H1 (cell line): ENCODE measurements around the gene TMEM131L. TPM values are rescaled to one million over a fixed set of nuclear protein-coding genes. Genes with fewer than 3 reads are reported as not detected.

Source experiments
- CTCF ChIA-PET: fragments of 300-600 bp; sonication (Branson Sonifier 250); formaldehyde crosslinking; loops from one replicate; lab custom pipeline; 2021; ENCODE audit not compliant: partially characterized antibody; lab: Charles Lee
- POLR2A ChIA-PET: fragments of 300-600 bp; sonication (Branson Sonifier 250); formaldehyde crosslinking; loops from one replicate; lab custom pipeline; 2021; ENCODE audit warnings: inconsistent platforms; ENCODE audit not compliant: partially characterized antibody; lab: Charles Lee
- DNase-seq, 2 experiments: peaks; one replicate each; pipeline versions ENCODE4 v3.0.0 to v3.0.0-alpha.2; 2010 to 2022; ENCODE audit warnings: low spot score in 2 of 2, low read depth in 1 of 2, mixed read lengths in 1 of 2
- FAIRE-seq: peaks from 2 replicates; lab custom pipeline; 2011; peaks lifted over from hg19 to GRCh38; lab: Jason Lieb, UNC
- H2AFZ ChIP-seq: 2 replicates; pipeline ENCODE4 v1.8.1; 2012; ENCODE audit warnings: low read length, inconsistent platforms
- H2AK5ac ChIP-seq: 2 replicates; pipeline ENCODE4 v1.6.1; 2013; ENCODE audit warnings: low read depth, low read length
- H2BK120ac ChIP-seq: replicated peaks from 2 replicates; pipeline ENCODE3; 2013; ENCODE audit warnings: low read depth, low read length, inconsistent platforms
- H2BK12ac ChIP-seq: 2 replicates; pipeline ENCODE4 v1.6.1; 2013; ENCODE audit warnings: low read depth, low read length
- H2BK15ac ChIP-seq: 2 replicates; pipeline ENCODE4 v1.6.1; 2013; ENCODE audit warnings: low read length
- H2BK20ac ChIP-seq: 2 replicates; pipeline ENCODE4 v1.6.1; 2013; ENCODE audit warnings: low read length
- H2BK5ac ChIP-seq: 2 replicates; pipeline ENCODE4 v1.6.1; 2013; ENCODE audit warnings: low read depth, low read length
- H3K14ac ChIP-seq: 2 replicates; pipeline ENCODE4 v1.6.1; 2013; ENCODE audit warnings: inconsistent platforms; ENCODE audit not compliant: insufficient read length
- H3K18ac ChIP-seq: 2 replicates; pipeline ENCODE4 v1.6.1; 2013; ENCODE audit warnings: low read length; ENCODE audit errors: extremely low read depth
- H3K23ac ChIP-seq: 2 replicates; pipeline ENCODE4 v1.6.1; 2013; ENCODE audit warnings: inconsistent platforms; ENCODE audit not compliant: insufficient read length
- H3K23me2 ChIP-seq: 2 replicates; pipeline ENCODE4 v1.6.1; 2013; ENCODE audit warnings: low read depth, low read length
- H3K27ac ChIP-seq: 2 replicates; pipeline ENCODE4 v1.6.1; 2011; ENCODE audit warnings: low read depth, low read length, inconsistent platforms
- H3K27me3 ChIP-seq, 4 experiments: replicated peaks in 1 of 4; 1 replicate in 1 of 4; 2 replicates in 3 of 4; pipeline versions ENCODE4 v1.6.1 to v1.8.1; 2011 to 2013; ENCODE audit warnings: low read length in 3 of 4, mild to moderate bottlenecking in 3 of 4, inconsistent platforms in 2 of 4, mixed read lengths in 2 of 4, moderate library complexity in 1 of 4; ENCODE audit not compliant: control insufficient read depth in 3 of 4, insufficient read depth in 3 of 4; ENCODE audit errors: extremely low read depth in 1 of 4
- H3K36me3 ChIP-seq, 4 experiments: 2 replicates each; pipeline versions ENCODE4 v1.6.1 to v1.8.1; 2011 to 2013; ENCODE audit warnings: mild to moderate bottlenecking in 4 of 4, low read length in 3 of 4, moderate library complexity in 2 of 4, control low read depth in 1 of 4, inconsistent platforms in 1 of 4; ENCODE audit not compliant: insufficient read depth in 4 of 4, control insufficient read depth in 2 of 4
- H3K4ac ChIP-seq: replicated peaks from 2 replicates; pipeline ENCODE3; 2013; ENCODE audit warnings: low read length, low read depth, mixed read lengths, inconsistent platforms; ENCODE audit not compliant: insufficient read length
- H3K4me1 ChIP-seq, 4 experiments: replicated peaks in 1 of 4; 1 replicate in 1 of 4; 2 replicates in 3 of 4; pipeline versions ENCODE4 v1.6.1 to v1.8.1; 2011 to 2013; ENCODE audit warnings: low read length in 3 of 4, inconsistent platforms in 2 of 4, mixed read lengths in 1 of 4; ENCODE audit not compliant: insufficient read depth in 4 of 4, control insufficient read depth in 3 of 4
- H3K4me2 ChIP-seq, 2 experiments: 2 replicates each; pipeline versions ENCODE4 v1.6.1 to v1.8.1; 2011 to 2013; ENCODE audit warnings: low read depth in 2 of 2, low read length in 2 of 2, control low read depth in 1 of 2, inconsistent platforms in 1 of 2, mild to moderate bottlenecking in 1 of 2; ENCODE audit not compliant: insufficient read depth in 1 of 2
- H3K4me3 ChIP-seq, 4 experiments: fragments of 200-600, 300-600 bp in 1 of 4; sonication (generic), shearing (Covaris generic), sonication (Bioruptor Twin) in 1 of 4; 2 replicates each; pipeline versions ENCODE4 v1.5.1 to v1.8.1; 2011 to 2016; ENCODE audit warnings: low read length in 4 of 4, low read depth in 3 of 4, control low read depth in 2 of 4, inconsistent platforms in 2 of 4, mild to moderate bottlenecking in 2 of 4, mixed read lengths in 1 of 4, moderate library complexity in 1 of 4; ENCODE audit not compliant: insufficient read depth in 2 of 4; ENCODE audit errors: extremely low read depth in 1 of 4
- H3K56ac ChIP-seq: replicated peaks from 2 replicates; pipeline ENCODE3; 2013; ENCODE audit warnings: low read depth, mild to moderate bottlenecking, mixed read lengths, low read length, inconsistent platforms; ENCODE audit not compliant: insufficient read length
- H3K79me1 ChIP-seq: 2 replicates; pipeline ENCODE4 v1.6.1; 2013; ENCODE audit warnings: low read depth, low read length, control low read depth
- H3K79me2 ChIP-seq, 2 experiments: 2 replicates each; pipeline versions ENCODE4 v1.6.1 to v1.8.1; 2012 to 2013; ENCODE audit warnings: low read length in 2 of 2, mild to moderate bottlenecking in 2 of 2, inconsistent platforms in 1 of 2; ENCODE audit not compliant: insufficient read depth in 2 of 2, control insufficient read depth in 1 of 2
- H3K9ac ChIP-seq, 4 experiments: replicated peaks in 1 of 4; 1 replicate in 1 of 4; 2 replicates in 3 of 4; pipeline versions ENCODE4 v1.6.1 to v1.8.1; 2011 to 2013; ENCODE audit warnings: low read depth in 3 of 4, low read length in 3 of 4, control low read depth in 2 of 4, mild to moderate bottlenecking in 2 of 4, moderate library complexity in 2 of 4, inconsistent platforms in 1 of 4; ENCODE audit errors: extremely low read depth in 1 of 4
- H3K9me3 ChIP-seq, 2 experiments: 2 replicates each; pipeline versions ENCODE4 v1.6.1 to v1.8.1; 2012 to 2013; ENCODE audit warnings: mild to moderate bottlenecking in 2 of 2, moderate library complexity in 2 of 2, control low read depth in 1 of 2, inconsistent platforms in 1 of 2, low read depth in 1 of 2, low read length in 1 of 2, mixed read lengths in 1 of 2; ENCODE audit not compliant: insufficient read depth in 2 of 2
- H4K20me1 ChIP-seq, 2 experiments: replicated peaks in 1 of 2; 2 replicates each; pipeline versions ENCODE3 to v1.8.1; 2011 to 2013; ENCODE audit warnings: inconsistent platforms in 2 of 2, low read length in 2 of 2, mild to moderate bottlenecking in 1 of 2; ENCODE audit not compliant: insufficient read depth in 2 of 2, control insufficient read depth in 1 of 2
- H4K5ac ChIP-seq: 2 replicates; pipeline ENCODE4 v1.6.1; 2013; ENCODE audit warnings: low read length, low read depth, mixed read lengths, inconsistent platforms; ENCODE audit not compliant: insufficient read length
- H4K8ac ChIP-seq: 2 replicates; pipeline ENCODE4 v1.8.0; 2013; ENCODE audit warnings: mild to moderate bottlenecking, moderate library complexity, low read length, inconsistent platforms; ENCODE audit not compliant: insufficient read depth; ENCODE audit errors: extremely low read depth
- H4K91ac ChIP-seq: replicated peaks from 2 replicates; pipeline ENCODE3; 2013; ENCODE audit warnings: low read length, mixed read lengths, inconsistent platforms; ENCODE audit not compliant: insufficient read length
- BRCA1 ChIP-seq: IDR thresholded peaks from 2 replicates; pipeline ENCODE4 v1.6.1; 2012; ENCODE audit warnings: low read depth, low read length, improper control_type of control experiment
- FOSL1 ChIP-seq: IDR thresholded peaks from 2 replicates; pipeline ENCODE4 v1.6.1; 2011; ENCODE audit warnings: mild to moderate bottlenecking, low read depth, low read length, moderate library complexity; ENCODE audit not compliant: insufficient read depth
- KDM5A ChIP-seq: fragments of 200-600 bp; IDR thresholded peaks from 2 replicates; pipeline ENCODE4 v1.7.1; 2012; ENCODE audit warnings: mild to moderate bottlenecking, low read length, inconsistent platforms, mixed read lengths
- PHF8 ChIP-seq: fragments of 200-600 bp; sonication (generic); conservative IDR thresholded peaks from 2 replicates; pipeline ENCODE4 v1.7.1; 2012; ENCODE audit warnings: low read depth, mild to moderate bottlenecking, inconsistent platforms, low read length, moderate library complexity
- RBBP5 ChIP-seq: IDR thresholded peaks from 2 replicates; pipeline ENCODE4 v1.7.1; 2012; ENCODE audit warnings: low read depth, mild to moderate bottlenecking, inconsistent platforms, low read length, moderate library complexity, borderline replicate concordance
- SP1 ChIP-seq: IDR thresholded peaks from 2 replicates; pipeline ENCODE4 v1.6.1; 2011; ENCODE audit warnings: low read depth, low read length
- SRF ChIP-seq: IDR thresholded peaks from 2 replicates; pipeline ENCODE4 v1.6.1; 2011; ENCODE audit warnings: mild to moderate bottlenecking, low read depth, low read length, moderate library complexity
- WGBS, 2 experiments: shearing (Covaris generic) in 1 of 2; methylation state at CpG; one replicate each; pipeline versions ENCODE4 v1.1.6 to v1.1.7; 2013 to 2015; ENCODE audit warnings: low lambda C conversion rate in 2 of 2, mixed read lengths in 2 of 2, inconsistent platforms in 1 of 2, low coverage in 1 of 2, missing lambda C conversion rate in 1 of 2; ENCODE audit not compliant: insufficient replicate concordance in 2 of 2, insufficient coverage in 1 of 2, insufficient read length in 1 of 2; ENCODE audit errors: extremely low coverage in 1 of 2, missing lambda C conversion rate in 1 of 2; 5-methylcytosine and 5-hydroxymethylcytosine counted together
- polyA plus RNA-seq, 7 experiments: library from polyadenylated mRNA; depleted of rRNA in 3 of 7; stranded (reverse) in 5 of 7; unstranded in 2 of 7; fragments of >200 nt in 5 of 7; fragments of 200-250 nt in 2 of 7; gene quantifications; 1 replicate in 5 of 7; 2 replicates in 1 of 7; 4 replicates in 1 of 7; pipeline versions ENCODE4 v1.2.1 to v1.2.3, GENCODE V29; 2011 to 2013; ENCODE audit warnings: missing spikeins in 2 of 7, mixed read lengths in 2 of 7
- total RNA-seq: library from RNA; stranded (reverse); fragmentation: NEBNext Ultra II Directional; extraction: Animal tissue kit (Norgen Biotek cat#: 25700); gene quantifications from 2 replicates; pipeline ENCODE4 v1.2.1, GENCODE V29; 2021

TMEM131L gene
- total and polyA plus RNA-seq, 2 of the 8 experiments (the other 6 are each of a cell fraction or from before 2014, with no cell fraction given): 14.3 to 26.1 TPM

DNA sequence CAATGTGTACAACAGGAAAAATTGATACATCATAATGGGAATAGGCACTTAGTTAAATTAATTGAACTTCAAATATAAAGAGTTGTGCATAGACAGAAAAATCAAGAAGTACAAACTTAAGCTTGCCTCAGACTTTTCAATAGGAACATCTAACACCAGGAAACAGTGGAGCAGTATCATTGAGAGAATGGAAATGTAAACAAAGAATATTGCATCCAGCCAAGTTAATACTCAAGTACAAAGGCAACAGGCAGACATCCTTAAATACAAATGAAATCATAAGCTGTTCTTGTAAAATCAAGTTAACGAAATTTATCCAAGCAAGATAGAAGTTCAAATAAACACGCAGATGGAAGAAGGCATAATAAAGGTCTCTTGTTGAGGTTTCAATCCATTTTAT lies 146.7 kb downstream of the TMEM131L start:
- Histone ChIP-seq H3K27me3 (no peaks in the 10 kb centered on the region), H3K36me3 (peaks cover 0 to 24% (median 10%) of the 10 kb centered on the region in 4 experiments; a peak in 3 of 8 replicates), H3K27ac (no peak overlapping the region), H2BK5ac (no peak overlapping the region), H2AK5ac (no peak overlapping the region), H2BK120ac (no peak overlapping the region), H3K4me3 (no peak overlapping the region), H4K91ac (no peak overlapping the region), H3K79me1 (no peaks in the 10 kb centered on the region), H2BK12ac (no peak overlapping the region), H3K18ac (no peak overlapping the region), H3K9me3 (no peaks in the 10 kb centered on the region), H3K23me2 (no peaks in the 10 kb centered on the region), H2AFZ (no peak overlapping the region), H3K14ac (no peak overlapping the region), H3K4me1 (no peaks in the 10 kb centered on the region), H3K9ac (no peak overlapping the region), H4K5ac (no peak overlapping the region), H2BK15ac (no peak overlapping the region), H2BK20ac (no peak overlapping the region), H3K4ac (no peak overlapping the region), H3K4me2 (no peak overlapping the region), H3K79me2 (no peaks in the 10 kb centered on the region), H4K8ac (no peak overlapping the region), H4K20me1 (no peaks in the 10 kb centered on the region), H3K56ac (no peak overlapping the region), H3K23ac (no peak overlapping the region)
- POLR2A ChIA-PET: no interaction called here
- 95% methylated on average over 2 of the region's 2 CpGs; no CpG with 5 or more reads in 1 of the 2 experiments for WGBS, 2 experiments
- no peak for FAIRE-seq
- no peak for TF ChIP-seq RBBP5
- TF ChIP-seq SP1: no peak
- no peak for TF ChIP-seq PHF8
- TF ChIP-seq SRF: no peak
- TF ChIP-seq BRCA1: no peak
- no peak for TF ChIP-seq KDM5A
- TF ChIP-seq FOSL1: no peak
- DNase-seq: no peak
- CTCF ChIA-PET: interaction anchor here (1.0 kb wide), 1 partner anchor 137 kb away, joined by 3 read pairs; no protein-coding TSS in a partner anchor
